Kidney epithelial cell (primary cell): ENCODE measurements around the gene POLR2C. TPM values are rescaled to one million over a fixed set of nuclear protein-coding genes. Genes with fewer than 3 reads are reported as not detected.
"Not testable (repeated sequence)": the region's sequence is repeated elsewhere in the genome, so short reads cannot be mapped to it uniquely, and the experiment has no call there.

Experiments used
- DNase-seq: peaks from one replicate; pipeline ENCODE4 v3.0.0-alpha.2; 2010; ENCODE audit warnings: low read depth
- H3K27me3 ChIP-seq: 2 replicates; pipeline ENCODE4 v1.6.0; 2011; ENCODE audit warnings: low read length; ENCODE audit not compliant: control insufficient read depth, insufficient read depth
- H3K36me3 ChIP-seq: 2 replicates; pipeline ENCODE4 v1.5.1; 2011; ENCODE audit warnings: low read length; ENCODE audit not compliant: control insufficient read depth, insufficient read depth
- H3K4me3 ChIP-seq: 2 replicates; pipeline ENCODE4 v1.5.1; 2011; ENCODE audit warnings: low read depth, mild to moderate bottlenecking, control low read depth, low read length
- CTCF ChIP-seq: IDR thresholded peaks from 2 replicates; pipeline ENCODE4 v1.5.1; 2011; ENCODE audit warnings: mild to moderate bottlenecking, moderate library complexity, low read length, control low read depth, inconsistent platforms; ENCODE audit not compliant: insufficient read depth, poor library complexity, severe bottlenecking
- total RNA-seq: library from RNA; depleted of rRNA; stranded (reverse); fragments of >200 nt; gene quantifications from 2 replicates; pipeline ENCODE4 v1.2.3, GENCODE V29; 2015

Gene POLR2C
- total RNA-seq, 1 donor from 2014 or later: 70.4 TPM

- DNase-seq: no peak
- no peak for TF ChIP-seq CTCF
- H3K27me3 ChIP-seq: no peaks in the 10 kb centered on the region
- H3K36me3 ChIP-seq: no peaks in the 10 kb centered on the region
- no peak overlapping the region for H3K4me3 ChIP-seq
These were observed 24.7 kb downstream of the POLR2C start for GRCh38 chr16:57486858-57487834.

GRCh38 chr16:57489229-57489628 lies 26.8 kb downstream of the POLR2C start:
- no peak for DNase-seq
- Histone ChIP-seq H3K4me3 (no peak overlapping the region), H3K36me3 (no peaks in the 10 kb centered on the region), H3K27me3 (no peaks in the 10 kb centered on the region)
- no peak for TF ChIP-seq CTCF

- H3K27me3 ChIP-seq: no peaks in the 10 kb centered on the region
- DNase-seq: no peak
- no peak for TF ChIP-seq CTCF
- H3K36me3 ChIP-seq: no peaks in the 10 kb centered on the region
- H3K4me3 ChIP-seq: no peak overlapping the region
These were observed 31.3 kb downstream of the POLR2C start for GRCh38 chr16:57493767-57494166.

GRCh38 chr16:57497121-57497520 lies 34.6 kb downstream of the POLR2C start:
- DNase-seq: no peak
- no peaks in the 10 kb centered on the region for H3K36me3 ChIP-seq
- TF ChIP-seq CTCF: no peak
- no peak overlapping the region for H3K4me3 ChIP-seq
- H3K27me3 ChIP-seq: no peaks in the 10 kb centered on the region

GRCh38 chr16:57498031-57498430 lies 35.6 kb downstream of the POLR2C start:
- no peak for TF ChIP-seq CTCF
- no peaks in the 10 kb centered on the region for H3K36me3 ChIP-seq
- H3K27me3 ChIP-seq: no peaks in the 10 kb centered on the region
- DNase-seq: no peak
- no peak overlapping the region for H3K4me3 ChIP-seq

GRCh38 chr16:57499941-57500340 lies 37.5 kb downstream of the POLR2C start:
- DNase-seq, H3K4me3 ChIP-seq, H3K36me3 ChIP-seq: not testable (repeated sequence)
- H3K27me3 ChIP-seq: peaks cover 11% of the 10 kb centered on the region
